ENCODE data around the gene KCNN2.
"Not testable (repeated sequence)": the region's sequence is repeated elsewhere in the genome, so short reads cannot be mapped to it uniquely, and the experiment has no call there.

Gene KCNN2

DNA sequence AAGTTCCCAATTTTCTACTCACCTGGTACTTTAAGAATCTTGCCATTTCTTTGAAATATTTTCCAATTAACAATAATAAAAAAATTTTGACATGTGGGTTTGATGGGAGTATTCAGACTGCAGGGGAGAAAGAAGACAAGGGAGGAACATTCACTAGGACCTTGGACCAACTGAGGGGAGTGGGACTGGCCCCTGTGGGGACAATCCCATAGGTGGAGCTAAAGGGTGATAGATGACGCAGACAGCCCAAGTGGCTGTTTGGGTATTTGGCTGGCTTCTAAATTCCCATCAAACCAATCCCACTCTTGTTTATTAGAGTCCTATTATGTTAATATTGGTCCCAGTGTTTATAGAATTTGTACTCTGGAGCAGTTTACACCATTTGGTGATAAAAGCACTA is 65.3 kb downstream of the KCNN2 start:
- DNase-seq = no peak

DNA sequence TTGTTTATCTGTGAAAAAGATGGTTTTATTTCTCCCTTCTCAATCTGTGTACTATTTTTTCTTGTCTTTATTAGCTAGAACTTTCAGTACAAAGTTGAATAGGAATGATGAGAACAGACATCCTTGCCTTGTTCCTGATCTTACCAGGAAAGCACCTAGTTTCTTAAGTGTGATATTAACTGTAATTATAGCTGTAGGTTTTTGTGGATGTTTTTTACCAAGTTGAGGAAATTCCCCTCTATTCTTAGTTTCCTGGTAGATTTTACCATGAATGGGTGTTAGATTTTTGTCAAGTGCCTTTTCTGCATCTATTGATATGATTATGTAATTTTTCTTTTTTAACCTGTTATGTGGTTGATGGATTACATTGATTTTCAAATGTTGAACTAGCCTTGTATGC is 68.7 kb downstream of the KCNN2 start:
- DNase-seq = no peak

DNA sequence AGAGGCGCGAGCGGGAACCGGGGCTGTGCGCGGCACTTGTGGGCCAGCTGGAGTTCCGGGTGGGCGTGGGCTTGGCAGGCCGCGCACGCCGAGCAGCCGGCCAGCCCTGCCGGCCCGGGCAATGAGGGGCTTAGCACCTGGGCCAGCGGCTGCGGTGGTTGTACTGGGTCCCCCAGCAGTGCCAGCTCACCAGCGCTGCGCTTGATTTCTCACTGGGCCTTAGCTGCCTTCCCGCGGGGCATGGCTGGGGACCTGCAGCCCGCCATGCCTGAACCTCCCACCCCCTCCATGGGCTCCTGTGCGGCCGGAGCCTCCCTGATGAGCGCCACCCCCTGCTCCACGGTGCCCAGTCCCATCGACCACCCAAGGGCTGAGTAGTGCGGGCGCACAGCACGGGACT is 70.8 kb downstream of the KCNN2 start:
- not testable (repeated sequence) for DNase-seq

DNA sequence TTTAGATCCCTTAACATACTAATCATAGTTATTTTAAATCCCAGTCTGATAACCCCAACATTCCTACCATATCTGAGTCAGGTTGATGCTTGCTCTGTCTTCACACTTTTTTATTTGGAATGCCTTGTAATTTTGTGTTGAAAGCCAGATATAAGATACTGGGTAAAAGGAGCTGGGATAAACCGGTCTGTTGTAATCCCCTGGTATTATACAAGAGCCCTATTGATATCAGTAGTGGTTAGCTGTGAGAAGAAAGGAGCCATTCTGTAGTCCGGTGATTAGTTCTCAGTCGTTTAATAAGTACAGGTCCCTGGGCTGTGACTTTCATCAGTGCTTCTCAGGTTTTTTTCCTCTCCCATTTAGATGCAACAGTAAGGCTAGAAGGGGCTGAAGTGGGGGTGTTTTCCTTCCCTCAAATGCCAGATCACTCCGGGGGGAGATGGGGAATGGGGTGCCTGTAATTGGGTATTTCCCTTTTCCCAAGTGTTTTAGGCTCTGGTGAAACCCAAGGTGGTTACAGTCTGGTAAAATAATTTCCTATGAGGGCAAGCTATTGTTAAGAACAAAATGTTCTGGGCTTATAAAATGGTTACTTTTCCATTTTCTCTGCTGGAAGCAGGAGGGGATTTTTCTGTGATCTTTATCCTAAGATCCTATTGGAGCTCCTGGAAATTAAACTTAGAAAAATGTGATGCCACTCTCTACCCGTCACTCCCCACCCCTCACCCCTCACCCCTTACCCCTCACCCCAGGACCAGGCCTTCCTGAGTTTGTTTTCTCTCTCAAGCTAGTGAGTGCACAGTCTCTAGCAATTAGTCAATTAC is 72.7 kb downstream of the KCNN2 start:
- DNase-seq = no peak

DNA sequence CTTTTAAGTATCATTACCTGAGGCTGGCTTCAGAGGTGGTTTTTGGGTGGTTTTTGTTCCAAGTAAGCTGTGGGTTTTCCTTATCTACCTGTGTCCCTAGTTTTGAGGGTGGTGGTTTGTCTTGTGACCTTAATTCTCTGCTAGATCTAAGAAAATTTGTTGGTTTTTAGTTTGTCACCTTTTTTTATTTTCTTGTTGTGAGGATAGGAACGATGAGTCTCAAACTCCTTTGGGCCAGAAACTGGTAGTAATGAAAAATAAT is 73.3 kb downstream of the KCNN2 start:
- DNase-seq = no peak

DNA sequence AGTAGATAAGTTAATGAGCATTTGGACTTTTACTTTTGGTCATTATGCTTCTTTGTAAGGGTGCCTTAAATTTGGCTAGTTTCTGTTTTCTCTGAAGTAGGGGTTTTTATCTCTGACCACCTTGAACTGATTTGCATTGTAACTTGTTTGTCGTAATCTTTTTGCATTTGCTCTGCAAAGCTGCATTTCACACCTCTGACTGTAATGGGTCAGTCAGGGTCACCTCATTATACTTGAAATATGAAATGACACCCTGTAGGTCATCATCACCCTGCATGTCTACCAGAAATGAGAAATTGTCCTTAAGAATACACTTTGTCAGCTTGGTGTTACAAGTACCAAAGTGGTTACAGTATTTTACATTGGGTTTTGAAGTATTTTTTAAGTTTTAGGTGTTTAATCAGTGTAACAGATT is 74.0 kb downstream of the KCNN2 start:
- no peak for DNase-seq

DNA sequence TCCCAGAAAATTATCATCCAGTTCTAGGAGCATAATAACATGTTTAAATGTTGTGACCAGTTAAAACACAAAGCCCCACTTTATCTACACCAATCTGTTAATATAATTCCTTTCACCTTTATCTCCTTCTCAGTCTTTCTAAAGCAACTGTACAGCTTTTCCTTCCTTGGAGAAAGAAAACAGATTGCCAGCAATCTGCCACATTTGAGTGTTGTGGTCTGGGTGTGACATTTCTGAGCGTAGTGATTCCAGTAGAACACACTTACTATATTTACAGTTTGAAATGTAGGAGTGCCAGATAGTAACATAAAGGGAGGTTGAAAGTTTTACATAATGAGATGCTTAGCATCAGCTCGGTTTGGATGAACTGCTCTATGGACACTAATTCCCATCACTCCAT is 76.1 kb downstream of the KCNN2 start:
- DNase-seq = no peak

DNA sequence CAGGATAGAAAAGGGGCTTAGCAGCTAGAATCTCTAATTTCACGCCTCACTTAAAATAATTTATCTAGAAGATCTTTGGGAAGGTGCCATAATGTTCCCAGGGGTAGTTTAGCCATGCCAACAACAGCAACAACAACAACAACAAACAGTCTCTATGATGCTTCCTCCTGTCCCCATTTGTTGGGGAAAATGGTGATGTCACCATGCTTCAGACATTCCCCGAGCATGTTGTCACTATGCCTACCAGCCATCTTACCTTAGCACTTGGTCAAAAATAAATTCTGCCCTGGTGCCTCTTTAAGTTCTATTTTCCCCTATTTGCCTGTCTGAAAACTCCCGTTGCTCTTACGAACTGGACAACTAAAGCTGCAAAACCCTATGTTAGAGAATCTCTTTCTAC is 76.6 kb downstream of the KCNN2 start:
- DNase-seq = no peak

DNA sequence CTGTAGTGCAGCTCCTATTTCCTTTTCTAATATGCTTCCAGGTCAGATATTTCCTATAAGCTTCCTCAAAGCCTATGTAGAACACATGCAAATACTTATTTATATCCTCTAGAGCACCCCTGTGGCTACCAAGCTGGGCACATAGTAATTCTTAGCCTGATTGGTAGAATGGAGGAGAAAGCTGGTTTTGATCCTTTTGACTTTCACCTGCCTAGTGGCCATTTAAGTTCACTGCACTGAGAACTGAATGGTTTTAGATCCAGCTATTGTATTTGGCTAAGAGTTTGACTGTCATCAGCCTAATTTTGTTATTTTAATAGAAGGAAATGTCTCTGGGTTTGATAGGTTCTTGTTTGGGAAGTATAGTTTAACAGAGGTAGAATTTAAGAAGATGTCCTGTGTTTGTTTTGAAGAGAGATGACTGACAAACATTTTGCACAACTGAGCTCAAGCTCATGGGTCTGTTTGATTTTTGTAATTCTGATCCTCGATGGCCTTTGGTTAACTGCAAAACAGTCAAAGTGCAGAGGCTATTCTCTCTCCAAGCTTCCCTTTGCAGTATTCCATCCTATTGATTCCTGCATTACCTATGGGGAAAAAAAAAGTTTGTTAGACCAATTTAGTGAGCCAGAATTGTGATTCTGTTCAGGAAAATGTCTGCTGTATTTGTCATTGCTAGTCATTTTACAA is 85.4 kb downstream of the KCNN2 start:
- no peak for DNase-seq

DNA sequence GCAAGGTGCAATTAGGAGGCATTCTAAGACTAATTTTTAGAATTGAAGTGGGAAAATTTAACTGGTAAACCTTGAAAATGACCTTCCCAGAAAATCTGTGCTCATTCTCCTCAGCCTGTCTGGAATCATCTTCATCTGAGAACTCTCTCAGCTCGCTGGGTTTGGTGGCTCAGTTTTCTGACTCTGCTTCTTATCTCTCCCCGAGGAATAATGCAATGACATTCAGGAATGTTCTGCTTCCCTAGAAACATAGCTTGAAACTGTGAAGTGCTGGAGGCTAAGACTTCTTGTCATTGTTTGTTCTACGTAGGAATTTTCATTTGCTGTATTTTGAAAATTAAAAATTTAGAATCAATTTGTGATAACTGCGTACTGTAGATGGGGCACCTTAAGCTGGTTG is 86.6 kb downstream of the KCNN2 start:
- no peak for DNase-seq

DNA sequence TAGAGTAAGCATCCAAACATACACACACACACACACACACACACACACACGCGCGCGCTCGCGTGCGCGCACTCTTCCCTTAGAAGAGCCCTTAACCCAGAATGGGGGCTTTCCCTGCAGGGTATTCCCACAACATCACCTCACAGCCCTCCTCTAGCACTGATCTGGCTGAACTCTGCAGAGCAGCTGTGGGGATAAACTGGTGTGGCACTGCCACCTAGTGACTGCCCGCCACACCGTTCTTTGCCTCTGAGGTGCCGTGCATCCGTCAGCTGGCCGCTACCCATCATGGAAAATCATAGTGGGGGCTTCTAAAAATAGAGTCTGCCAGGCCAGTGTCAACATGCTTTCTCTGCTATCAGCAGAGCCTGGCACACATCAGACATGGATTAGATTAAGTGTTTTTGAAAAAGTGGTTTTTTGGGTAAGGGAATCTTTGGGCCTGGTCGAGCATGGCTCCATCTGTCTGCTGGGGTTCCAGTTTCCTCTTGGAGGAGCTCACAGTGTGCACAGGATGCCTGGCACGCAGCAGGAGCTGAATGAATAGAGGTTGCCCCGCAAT is 88.1 kb downstream of the KCNN2 start:
- DNase-seq = no peak

DNA sequence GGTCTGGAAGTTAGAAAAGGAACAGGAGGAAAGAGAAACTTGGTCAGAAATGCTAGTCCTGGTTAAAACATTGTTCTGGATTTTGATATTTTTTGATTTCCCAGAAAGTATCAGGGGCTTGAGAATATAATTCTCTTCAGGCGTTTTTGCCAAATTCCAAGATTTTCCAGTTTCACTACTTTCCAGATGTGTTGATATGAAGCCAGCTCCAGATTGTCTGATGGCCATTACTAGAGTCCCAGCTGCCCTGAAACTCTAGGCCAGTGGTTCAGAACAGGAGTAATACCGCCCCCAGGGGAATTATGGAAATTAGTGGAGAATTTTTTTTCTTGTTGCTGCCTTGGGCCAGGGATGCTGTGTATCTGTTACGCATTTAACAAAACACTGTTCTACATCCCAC is 88.6 kb downstream of the KCNN2 start:
- DNase-seq = no peak

DNA sequence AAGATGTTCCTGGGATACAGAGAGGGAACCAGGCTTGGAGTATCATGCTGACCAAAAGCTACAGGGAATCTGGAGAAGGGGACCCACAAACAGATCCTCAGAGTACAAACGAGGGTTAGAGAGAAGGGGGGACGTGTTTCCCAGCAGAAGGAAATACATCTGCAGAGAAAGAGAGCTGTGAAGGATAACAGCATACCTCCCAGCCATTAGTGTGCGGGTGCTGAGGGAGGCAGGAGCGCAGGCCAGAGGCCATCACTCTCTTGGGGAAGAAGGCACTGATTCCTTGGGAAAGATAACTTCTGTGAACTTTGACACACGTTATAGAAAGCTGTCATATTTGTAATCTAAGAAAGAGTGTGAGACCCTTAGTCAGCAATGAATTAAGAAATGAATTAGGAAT is 96.9 kb downstream of the KCNN2 start:
- DNase-seq = no peak

DNA sequence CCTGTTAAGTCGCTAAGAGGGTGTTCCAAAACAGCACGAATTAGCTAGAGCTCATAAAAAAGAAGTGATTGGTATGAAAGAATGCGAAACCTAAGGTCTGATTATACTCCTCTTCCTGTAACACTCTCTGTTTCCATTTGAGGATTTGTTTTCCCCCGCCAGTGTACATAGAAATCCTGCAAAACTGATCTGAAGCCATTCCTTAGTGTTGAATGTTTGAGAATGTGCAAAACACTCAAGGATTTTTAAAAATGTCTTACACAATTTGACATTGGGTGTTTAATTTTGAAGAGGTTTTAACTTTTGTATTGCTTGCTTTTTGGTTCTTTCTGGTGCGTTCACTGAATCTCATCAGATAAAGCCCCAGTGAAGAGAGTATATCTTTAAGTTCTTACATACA is 105.3 kb downstream of the KCNN2 start:
- DNase-seq = no peak

DNA sequence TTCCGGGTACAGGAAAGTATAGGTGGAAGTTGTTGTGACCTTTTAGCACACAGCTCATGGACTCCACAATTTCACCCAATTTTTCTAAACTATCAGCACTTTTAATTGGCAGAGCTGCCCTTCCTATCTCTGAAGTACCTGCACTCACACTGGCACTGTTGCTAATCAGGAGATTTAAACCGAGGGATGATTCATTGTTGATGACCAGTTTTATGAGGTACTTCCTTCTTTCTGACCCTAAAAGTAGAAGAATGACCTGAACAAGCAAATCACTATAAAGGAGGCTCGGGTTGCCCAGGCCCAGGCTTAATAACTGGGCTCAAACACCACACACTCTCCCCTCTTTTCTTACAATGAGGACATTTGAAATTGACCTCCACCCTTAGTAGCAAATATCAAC is 105.9 kb downstream of the KCNN2 start:
- no peak for DNase-seq

DNA sequence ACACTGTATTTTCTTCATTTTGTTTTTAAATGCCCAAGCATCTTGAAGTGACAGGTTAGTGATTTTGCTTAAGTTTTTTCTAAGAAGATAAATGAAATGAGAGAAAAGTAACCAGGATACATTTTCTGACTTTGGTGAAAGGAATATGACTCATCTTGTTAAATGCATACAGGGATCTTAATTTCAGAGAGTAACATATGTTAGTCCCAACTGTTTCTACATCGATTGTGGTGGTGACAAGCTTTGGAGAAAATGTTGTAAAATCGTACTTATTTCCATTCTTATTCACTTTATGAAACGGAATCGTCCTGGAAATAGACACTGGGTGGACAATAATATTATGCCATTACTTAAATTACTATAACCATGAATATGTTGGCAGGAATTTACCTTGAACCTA is 107.5 kb downstream of the KCNN2 start:
- no peak for DNase-seq

DNA sequence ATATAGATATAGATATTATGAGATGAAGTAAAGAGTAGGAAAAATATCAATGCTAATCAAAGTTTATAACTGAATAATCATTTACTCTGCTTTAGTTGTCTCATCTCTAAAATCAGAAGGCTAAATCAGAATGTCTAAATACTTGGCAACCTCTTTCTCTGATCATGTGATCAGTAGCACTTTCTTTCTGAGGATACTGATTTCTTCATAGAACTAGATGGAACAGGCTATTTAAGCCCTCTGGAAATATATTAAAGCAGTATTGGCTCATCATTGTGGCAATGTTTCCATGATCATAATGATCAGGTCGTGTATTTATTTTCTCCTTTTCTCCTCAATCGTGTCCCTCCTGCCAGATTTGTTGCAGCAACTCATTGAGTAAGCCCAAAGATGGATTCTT is 109.7 kb downstream of the KCNN2 start:
- no peak for DNase-seq

DNA sequence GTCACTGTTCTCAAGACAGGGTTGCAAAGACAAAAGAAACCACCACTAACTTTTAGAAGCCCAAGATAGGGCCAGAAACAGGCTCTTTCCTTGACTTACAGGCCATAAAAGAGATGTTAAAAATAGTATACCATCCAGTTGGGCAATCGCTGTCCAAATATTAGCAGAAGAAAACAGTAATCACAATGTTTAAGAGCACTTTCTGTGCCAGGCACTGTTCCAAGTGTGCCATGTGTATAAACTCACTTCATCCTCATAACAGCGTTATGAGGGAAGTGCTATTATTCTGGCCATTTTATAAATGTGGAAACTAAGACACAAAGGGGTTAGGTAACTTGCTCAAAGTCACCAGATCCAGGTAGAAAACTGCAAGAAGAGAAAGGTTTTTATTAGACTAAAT is 111.7 kb downstream of the KCNN2 start:
- no peak for DNase-seq

DNA sequence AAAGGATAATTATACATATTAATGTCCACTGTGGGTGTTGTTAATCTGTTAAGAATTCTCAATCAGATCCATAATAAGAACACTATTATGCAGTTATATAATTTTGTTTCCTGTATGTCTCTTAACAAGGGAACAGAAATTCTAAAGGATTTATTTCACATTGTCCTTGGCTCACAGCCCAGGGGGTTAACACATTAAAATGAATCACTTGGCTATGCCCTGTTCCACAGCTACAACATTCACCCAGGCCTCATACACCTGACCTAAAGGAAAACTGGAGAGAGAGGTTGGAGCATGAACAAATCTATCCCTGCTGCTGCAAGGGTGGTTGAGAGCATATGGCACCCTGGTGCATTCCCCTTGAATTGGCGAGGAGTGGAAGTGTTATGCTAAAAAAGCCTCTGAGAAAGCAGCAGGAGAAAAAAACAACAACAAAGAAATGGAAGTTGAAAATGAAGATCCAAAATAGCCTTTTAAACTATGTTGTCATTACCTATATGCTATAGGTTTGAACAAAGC is 116.0 kb downstream of the KCNN2 start:
- no peak for DNase-seq

DNA sequence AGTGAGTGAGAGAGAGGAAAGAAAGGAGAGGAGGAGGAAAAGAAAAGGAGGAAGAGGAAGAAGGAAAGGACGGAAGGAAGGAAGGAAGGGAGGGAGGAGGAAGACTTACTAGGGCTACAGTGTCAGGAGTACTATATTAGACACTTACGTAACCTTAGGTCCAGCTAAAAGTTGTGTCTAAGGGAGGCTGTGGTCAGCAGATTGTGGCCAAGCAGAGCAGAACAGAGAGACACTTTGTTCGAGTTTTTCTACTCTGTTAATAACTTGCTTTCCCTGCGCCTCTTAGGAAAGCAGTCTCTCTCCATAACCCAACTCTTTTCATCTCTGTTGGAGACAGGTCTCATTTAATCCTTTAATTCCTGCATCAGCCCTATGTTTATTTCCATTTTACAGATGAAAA is 138.9 kb downstream of the KCNN2 start:
- DNase-seq = no peak

DNA sequence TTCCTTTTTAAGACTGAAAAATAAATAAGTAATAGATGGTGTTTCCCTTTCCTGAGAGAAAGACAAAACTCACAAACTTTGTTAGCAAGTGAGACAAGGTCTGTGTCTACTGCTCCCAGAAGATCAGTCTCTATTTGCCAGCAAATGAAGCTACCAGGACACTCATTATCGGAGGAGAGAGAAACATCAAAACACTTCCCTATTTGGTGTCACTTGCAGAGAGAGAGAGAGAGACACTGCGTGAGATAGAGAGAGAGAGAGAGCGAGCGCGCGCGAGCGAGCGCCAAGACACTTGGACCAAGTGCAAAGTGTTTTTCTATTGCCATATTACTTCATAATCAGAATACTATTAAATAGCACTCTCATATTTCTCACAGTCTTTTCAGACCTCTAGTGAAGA is 142.7 kb downstream of the KCNN2 start:
- no peak for DNase-seq

DNA sequence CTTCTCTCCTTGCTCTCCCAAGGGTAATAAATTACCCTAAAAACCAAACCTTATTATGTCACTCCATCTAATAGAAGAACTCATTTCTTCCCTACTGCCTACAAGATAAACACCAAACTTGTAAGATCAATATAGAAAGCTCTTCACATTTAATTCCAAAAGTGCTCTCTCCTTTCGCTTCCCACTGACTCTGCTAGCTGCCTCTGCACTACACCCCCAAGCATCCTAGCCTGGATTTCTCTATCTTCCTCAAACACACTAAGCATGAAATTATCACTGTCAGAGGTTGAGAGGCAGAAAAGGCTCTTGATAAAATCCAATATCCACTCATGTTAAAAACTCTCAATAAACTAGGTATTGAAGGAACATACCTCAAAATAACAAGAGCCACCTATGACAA is 162.4 kb downstream of the KCNN2 start:
- no peak for DNase-seq

DNA sequence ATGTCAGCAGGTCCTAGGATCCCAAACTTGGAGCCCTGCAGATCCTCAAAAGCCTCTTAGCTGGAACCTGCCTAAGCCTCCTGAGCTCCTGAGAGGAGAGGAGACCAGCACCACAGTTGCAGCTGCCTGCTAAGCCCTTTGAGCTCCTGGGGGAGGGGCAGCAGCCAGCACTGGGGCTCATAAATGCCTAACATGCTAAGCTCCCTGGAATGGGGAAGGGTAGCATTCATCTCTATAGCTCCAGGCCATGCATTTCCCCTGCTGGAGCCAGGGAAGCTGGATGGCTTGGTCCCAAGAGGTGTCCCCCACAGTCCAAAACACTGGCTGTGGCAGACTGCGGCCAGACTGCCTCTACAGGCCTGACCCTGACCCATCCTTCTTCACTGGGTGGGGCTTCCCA is 182.7 kb downstream of the KCNN2 start:
- no peak for DNase-seq

Measured in activated gamma-delta T cell (primary cell).